ENCODE measurements around the gene EFHC2.

- TF ChIP-seq POLR2AphosphoS5 (IDR thresholded peaks at IDR 0.05; ENCODE audit: low read depth, low read length), result no peak
- no peak for TF ChIP-seq POLR2A (IDR thresholded peaks at IDR 0.05; ENCODE audit: borderline replicate concordance, extremely low read depth, insufficient read depth, insufficient read length)
- TF ChIP-seq EZH2 (IDR thresholded peaks at IDR 0.05), result no peak
- TF ChIP-seq ELF1 (IDR thresholded peaks at IDR 0.05; ENCODE audit: borderline replicate concordance, low read depth), result no peak
- TF ChIP-seq RAD21 (IDR thresholded peaks at IDR 0.05; ENCODE audit: low read depth), result no peak
- no peak for TF ChIP-seq CTCF (IDR thresholded peaks at IDR 0.05 in 2 of 3, conservative IDR thresholded peaks at IDR 0.05 in 1 of 3; ENCODE audit: borderline replicate concordance in 1 of 3, insufficient read depth in 1 of 3, low read depth in 2 of 3, low read length in 2 of 3)
Observed at GRCh38 chrX:44344687-44345086, 1.2 kb upstream of the EFHC2 start.
